SH-SY5Y (cell line): ENCODE data around the gene CYLD.

ENCODE experiments used
- GATA2 ChIP-seq: IDR thresholded peaks from 2 replicates; pipeline ENCODE4 v1.6.1; 2011; ENCODE audit warnings: mild to moderate bottlenecking, low read depth, low read length
- GATA3 ChIP-seq: IDR thresholded peaks from 2 replicates; pipeline ENCODE4 v1.6.1; 2011; ENCODE audit warnings: low read depth, mild to moderate bottlenecking, low read length, moderate library complexity

DNA sequence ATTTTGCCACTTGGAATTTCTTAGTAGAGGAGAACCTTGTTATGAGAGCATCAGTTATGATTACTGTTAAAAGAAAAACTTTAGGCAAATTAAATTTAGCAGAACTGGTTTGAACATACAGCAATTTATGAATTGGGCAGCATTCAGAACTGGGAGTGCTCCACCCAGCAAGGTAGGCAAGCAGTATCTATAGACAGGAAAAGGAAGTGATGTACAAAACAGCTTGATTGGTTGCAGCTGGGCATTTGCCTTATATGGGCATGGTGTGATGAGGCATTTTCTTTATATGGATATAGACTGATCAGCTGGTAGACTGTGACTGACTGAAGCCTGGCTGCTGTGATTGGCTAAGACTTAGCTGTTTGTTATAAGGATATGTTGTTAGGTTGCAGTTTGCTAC lies 17.6 kb upstream of the CYLD start:
- TF ChIP-seq GATA3 (no peak), GATA2 (no peak)
